Choroid plexus epithelial cell (primary cell): ENCODE results near the gene ST7.
A peak's percentile ranks its signal among the peaks of the same experiment; 100 is the strongest.

Experiments
- DNase-seq: peaks from one replicate; pipeline ENCODE4 v3.0.0-alpha.2; 2010; ENCODE audit warnings: low read depth
- H3K4me3 ChIP-seq: 2 replicates; pipeline ENCODE4 v1.5.1; 2011; ENCODE audit warnings: low read depth, mild to moderate bottlenecking, control low read depth, low read length, moderate library complexity
- TF ChIP-seq, protein P1 (sequence below): conservative IDR thresholded peaks from 2 replicates; pipeline ENCODE4 v1.5.1; 2011; ENCODE audit warnings: low read depth, mild to moderate bottlenecking, control low read depth, inconsistent platforms, low read length, moderate library complexity

Gene ST7

DNA sequence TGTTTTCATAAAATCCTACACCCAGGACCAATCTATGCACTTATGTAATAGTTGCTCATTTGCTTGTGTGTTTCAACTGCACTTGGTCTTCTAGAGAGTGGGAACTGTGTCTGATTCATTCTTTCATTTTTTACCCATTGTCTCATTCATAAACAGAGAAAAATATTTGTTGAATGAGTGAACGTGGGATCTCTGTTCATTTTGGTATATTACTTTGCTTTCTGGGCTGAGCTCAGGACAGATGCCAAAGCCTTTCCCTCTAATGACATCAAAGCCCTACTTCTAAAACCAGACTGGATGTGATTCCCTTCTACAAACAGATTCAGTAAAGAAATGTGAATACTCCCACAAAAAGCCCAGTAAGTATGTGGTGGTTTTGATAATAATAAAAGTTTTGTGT is 145.2 kb downstream of the ST7 start:
- DNase-seq = peak; percentile 89
- TF ChIP-seq, protein P1, sequence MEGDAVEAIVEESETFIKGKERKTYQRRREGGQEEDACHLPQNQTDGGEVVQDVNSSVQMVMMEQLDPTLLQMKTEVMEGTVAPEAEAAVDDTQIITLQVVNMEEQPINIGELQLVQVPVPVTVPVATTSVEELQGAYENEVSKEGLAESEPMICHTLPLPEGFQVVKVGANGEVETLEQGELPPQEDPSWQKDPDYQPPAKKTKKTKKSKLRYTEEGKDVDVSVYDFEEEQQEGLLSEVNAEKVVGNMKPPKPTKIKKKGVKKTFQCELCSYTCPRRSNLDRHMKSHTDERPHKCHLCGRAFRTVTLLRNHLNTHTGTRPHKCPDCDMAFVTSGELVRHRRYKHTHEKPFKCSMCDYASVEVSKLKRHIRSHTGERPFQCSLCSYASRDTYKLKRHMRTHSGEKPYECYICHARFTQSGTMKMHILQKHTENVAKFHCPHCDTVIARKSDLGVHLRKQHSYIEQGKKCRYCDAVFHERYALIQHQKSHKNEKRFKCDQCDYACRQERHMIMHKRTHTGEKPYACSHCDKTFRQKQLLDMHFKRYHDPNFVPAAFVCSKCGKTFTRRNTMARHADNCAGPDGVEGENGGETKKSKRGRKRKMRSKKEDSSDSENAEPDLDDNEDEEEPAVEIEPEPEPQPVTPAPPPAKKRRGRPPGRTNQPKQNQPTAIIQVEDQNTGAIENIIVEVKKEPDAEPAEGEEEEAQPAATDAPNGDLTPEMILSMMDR = no peak
- no peak overlapping the region for H3K4me3 ChIP-seq

DNA sequence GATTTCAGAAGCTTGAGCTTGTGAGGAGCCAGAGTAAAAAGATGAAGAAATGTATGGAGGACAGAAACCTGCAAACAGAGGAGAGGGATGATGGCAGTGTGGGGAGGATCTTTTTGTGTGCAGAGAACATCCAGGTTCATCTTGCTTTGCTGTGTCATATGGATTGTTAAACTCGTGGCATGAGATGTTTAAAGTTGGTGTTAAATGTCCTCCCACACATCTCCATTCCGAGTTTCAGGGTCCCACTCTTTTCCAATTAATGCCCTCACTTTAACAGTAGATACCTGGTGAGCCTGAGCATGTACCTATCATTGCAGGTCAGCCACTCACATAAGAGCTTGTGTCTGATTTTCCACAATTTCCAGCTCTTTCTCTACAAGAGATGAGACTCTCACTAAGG is 147.7 kb downstream of the ST7 start:
- no peak for DNase-seq
- H3K4me3 ChIP-seq = no peak overlapping the region
- TF ChIP-seq, protein P1 = no peak

DNA sequence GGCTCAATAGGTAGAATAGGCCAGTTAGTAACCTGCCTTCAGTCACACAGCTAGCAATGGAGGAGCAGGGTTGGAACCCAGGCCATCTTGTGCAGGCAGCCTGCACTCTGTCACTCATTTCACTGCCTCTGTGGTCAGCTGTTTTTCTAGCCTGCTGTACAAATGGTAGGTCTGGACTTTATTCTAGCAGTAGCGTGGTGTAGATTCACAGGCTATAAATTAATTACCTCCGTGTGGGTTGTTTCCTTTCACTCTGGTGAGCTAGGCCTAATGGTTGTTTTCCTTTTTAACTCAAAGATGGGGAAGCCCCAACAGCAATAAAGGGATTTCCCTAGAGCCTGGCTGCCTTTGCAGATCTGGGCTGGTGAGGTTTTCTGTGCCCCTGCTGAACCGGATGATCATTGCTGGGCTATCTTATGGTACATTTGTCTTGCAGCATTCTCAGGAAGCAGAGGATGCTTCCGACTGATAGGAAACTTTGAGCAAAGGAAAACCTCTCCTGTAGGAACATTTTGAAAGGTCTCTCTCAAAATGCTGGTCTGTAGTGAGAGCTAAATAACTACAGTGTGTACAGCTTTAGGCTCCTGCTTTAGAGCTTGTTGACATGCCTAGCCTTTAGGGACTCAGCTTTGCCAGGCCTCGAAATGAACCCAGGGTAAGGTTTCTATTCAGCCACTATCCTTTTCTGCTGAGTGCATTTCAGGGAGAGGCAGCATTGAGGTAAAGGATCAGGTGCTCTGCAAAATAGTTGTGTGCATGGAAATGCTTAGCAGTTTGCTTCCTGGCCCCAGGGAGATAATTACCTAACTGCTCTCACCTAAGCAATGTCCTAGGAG is 157.4 kb downstream of the ST7 start:
- peak; percentile 21 for DNase-seq
- TF ChIP-seq, protein P1 = no peak
- H3K4me3 ChIP-seq = no peak overlapping the region

DNA sequence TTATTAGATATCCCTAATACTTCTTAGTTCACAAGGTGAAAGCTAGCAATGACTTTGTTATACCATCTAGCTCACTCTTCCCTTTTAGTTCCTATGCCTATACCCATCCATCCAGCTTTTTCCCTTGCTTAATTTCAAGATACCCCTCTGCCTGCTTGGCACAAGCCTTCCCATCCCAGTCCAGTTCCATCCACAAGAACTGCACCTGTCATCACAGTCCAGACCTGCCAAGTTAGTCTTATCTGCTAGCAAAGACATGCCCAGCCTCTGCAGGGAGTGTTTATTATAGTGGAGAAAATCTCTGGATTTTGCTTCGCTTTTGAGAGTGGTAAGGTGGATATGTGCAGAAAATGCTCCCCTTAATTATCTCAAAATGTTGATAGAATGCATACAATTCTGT is 158.2 kb downstream of the ST7 start:
- no peak overlapping the region for H3K4me3 ChIP-seq

DNA sequence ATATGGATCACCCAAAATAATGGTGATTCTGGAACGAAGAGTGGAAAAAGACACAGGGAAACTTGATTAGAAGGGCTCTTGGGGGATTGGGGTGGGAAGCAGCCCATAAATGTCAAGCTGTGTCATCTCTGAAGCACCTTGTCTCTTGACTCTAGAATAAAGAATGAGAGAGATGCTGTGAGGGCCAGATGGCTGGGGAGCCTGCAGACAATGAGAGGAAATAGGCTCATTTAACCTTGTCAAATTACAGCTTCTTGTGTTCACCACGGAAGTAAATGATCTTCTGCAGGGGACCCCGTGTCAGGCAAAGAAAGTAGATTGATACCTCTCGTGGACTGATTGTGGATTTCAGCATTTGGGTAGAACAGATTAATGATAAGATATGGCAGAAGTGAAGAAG is 159.3 kb downstream of the ST7 start:
- H3K4me3 ChIP-seq = no peak overlapping the region
- TF ChIP-seq, protein P1 = no peak
- DNase-seq = no peak

More for the DNA sequence above, 158.2 kb downstream of the ST7 start:
- DNase-seq = no peak
- TF ChIP-seq, protein P1 = no peak

DNA sequence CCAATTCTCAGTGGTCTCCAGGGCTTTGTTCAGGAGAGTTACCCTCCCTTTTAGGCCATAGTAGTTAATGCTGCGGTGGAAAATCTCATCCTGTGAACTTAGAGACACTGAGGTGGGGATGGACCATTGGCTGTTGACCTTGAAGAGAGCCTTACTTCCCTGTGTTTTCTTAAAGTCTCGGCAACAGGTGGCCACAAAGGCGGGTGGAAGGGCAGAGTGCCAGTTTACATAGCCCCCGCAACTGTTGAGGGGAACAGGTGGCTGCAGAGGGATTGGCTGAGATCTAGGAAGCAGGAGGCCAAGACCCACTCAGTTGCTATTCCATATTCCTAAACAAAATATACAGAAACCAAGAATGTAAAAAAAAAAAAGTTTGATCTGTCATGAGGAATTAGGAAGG is 160.6 kb downstream of the ST7 start:
- DNase-seq = no peak
- no peak overlapping the region for H3K4me3 ChIP-seq
- TF ChIP-seq, protein P1 = no peak

DNA sequence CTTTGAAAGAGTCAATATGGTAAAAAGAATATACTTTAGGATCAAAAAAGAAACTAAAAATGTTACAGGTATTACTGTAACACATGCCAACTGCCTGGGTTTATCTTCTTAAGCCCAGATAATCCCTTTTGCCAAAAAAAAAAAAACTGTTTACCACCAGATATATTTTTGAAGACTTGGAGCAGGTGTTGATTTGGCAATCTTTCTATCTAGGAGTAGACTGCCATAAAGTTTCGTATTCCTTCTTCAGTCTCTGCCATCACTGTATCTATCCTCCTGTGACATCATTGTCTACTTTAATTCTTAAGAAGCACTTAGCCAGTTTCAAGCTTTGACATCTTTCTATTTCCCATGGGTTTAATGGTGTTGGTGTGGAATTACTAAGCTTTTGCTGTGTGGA is 161.0 kb downstream of the ST7 start:
- no peak for DNase-seq
- TF ChIP-seq, protein P1 = no peak
- H3K4me3 ChIP-seq = no peak overlapping the region
